ENCODE results near the gene NDUFB2. TPM values are rescaled to one million over a fixed set of nuclear protein-coding genes. Genes with fewer than 3 reads are reported as not detected.

The NDUFB2 gene
- total RNA-seq, 1 experiment from 2014 or later: 189 TPM

- no TSS peak for BruUV-seq (replicated peaks)
Observed at GRCh38 chr7:140714331-140715040, 18.0 kb downstream of the NDUFB2 start.

GRCh38 chr7:140719721-140720120, 23.2 kb downstream of the NDUFB2 start:
- no peaks in the 10 kb centered on the region for H3K9me3 Mint-ChIP-seq (ENCODE audit: unreplicated experiment)
- DNase-seq (ENCODE audit: unreplicated experiment): no peak
- intact Hi-C loops (cut with micrococcal nuclease): no loop called here
- no peak for TF ChIP-seq CTCF (IDR thresholded peaks at IDR 0.05; ENCODE audit: unreplicated experiment)
- H3K36me3 Mint-ChIP-seq (ENCODE audit: insufficient read depth, unreplicated experiment): peaks cover 19% of the 10 kb centered on the region
- no peak overlapping the region for H3K4me3 Mint-ChIP-seq (ENCODE audit: unreplicated experiment)
- ChIA-PET CTCF (no interaction called here), POLR2A (no interaction called here)
- no peaks in the 10 kb centered on the region for H3K4me1 Mint-ChIP-seq (ENCODE audit: insufficient read depth, unreplicated experiment)
- no peak overlapping the region for H3K27ac Mint-ChIP-seq (ENCODE audit: low read depth, unreplicated experiment)
- no peaks in the 10 kb centered on the region for H3K27me3 Mint-ChIP-seq (ENCODE audit: insufficient read depth, unreplicated experiment)
- no TSS peak for BruUV-seq (replicated peaks)

More at GRCh38 chr7:140714331-140715040, 18.0 kb downstream of the NDUFB2 start:
- peaks cover 5% of the 10 kb centered on the region for H3K36me3 Mint-ChIP-seq (ENCODE audit: insufficient read depth, unreplicated experiment)
- no peak for TF ChIP-seq CTCF (IDR thresholded peaks at IDR 0.05; ENCODE audit: unreplicated experiment)
- no peak overlapping the region for H3K4me3 Mint-ChIP-seq (ENCODE audit: unreplicated experiment)
- no peak for DNase-seq (ENCODE audit: unreplicated experiment)
- no peak overlapping the region for H3K27ac Mint-ChIP-seq (ENCODE audit: low read depth, unreplicated experiment)
- POLR2A ChIA-PET: no interaction called here
- no peaks in the 10 kb centered on the region for H3K27me3 Mint-ChIP-seq (ENCODE audit: insufficient read depth, unreplicated experiment)
- intact Hi-C loops (cut with micrococcal nuclease): no loop called here
- H3K4me1 Mint-ChIP-seq (ENCODE audit: insufficient read depth, unreplicated experiment): no peaks in the 10 kb centered on the region
- no peaks in the 10 kb centered on the region for H3K9me3 Mint-ChIP-seq (ENCODE audit: unreplicated experiment)
- CTCF ChIA-PET: interaction anchor here (1.6 to 2.1 kb wide), 2 partner anchors 10 to 297 kb away, joined by 4 to 5 read pairs; no protein-coding TSS in a partner anchor

GRCh38 chr7:140722254-140722653, 25.7 kb downstream of the NDUFB2 start:
- no TSS peak for BruUV-seq (replicated peaks)
- DNase-seq (ENCODE audit: unreplicated experiment): no peak
- Mint-ChIP-seq H3K9me3 (ENCODE audit: unreplicated experiment) (no peaks in the 10 kb centered on the region), H3K4me1 (ENCODE audit: insufficient read depth, unreplicated experiment) (no peaks in the 10 kb centered on the region), H3K27me3 (ENCODE audit: insufficient read depth, unreplicated experiment) (no peaks in the 10 kb centered on the region), H3K4me3 (ENCODE audit: unreplicated experiment) (no peak overlapping the region), H3K27ac (ENCODE audit: low read depth, unreplicated experiment) (no peak overlapping the region), H3K36me3 (ENCODE audit: insufficient read depth, unreplicated experiment) (peaks cover 26% of the 10 kb centered on the region)
- TF ChIP-seq CTCF (IDR thresholded peaks at IDR 0.05; ENCODE audit: unreplicated experiment): no peak
- ChIA-PET POLR2A (interaction anchor here (1.2 kb wide), 1 partner anchor 11 kb away, joined by 3 read pairs; no protein-coding TSS in a partner anchor), CTCF (interaction anchor here (0.6 to 1.1 kb wide), 3 partner anchors 10 to 1121 kb away, joined by 3 to 4 read pairs (median 3); no protein-coding TSS in a partner anchor)
- intact Hi-C loops (cut with micrococcal nuclease): no loop called here

GRCh38 chr7:140723006-140723405, 26.5 kb downstream of the NDUFB2 start:
- BruUV-seq (replicated peaks): no TSS peak
- ChIA-PET POLR2A (interaction anchor here (0.8 to 1.2 kb wide), 2 partner anchors 10 to 22 kb away, joined by 3 read pairs; no protein-coding TSS in a partner anchor), CTCF (interaction anchor here (0.5 to 1.1 kb wide), 2 partner anchors 27 to 313 kb away, joined by 3 to 4 read pairs; no protein-coding TSS in a partner anchor)
- intact Hi-C loops (cut with micrococcal nuclease): no loop called here
- no peak for DNase-seq (ENCODE audit: unreplicated experiment)
- Mint-ChIP-seq H3K4me1 (ENCODE audit: insufficient read depth, unreplicated experiment) (no peaks in the 10 kb centered on the region), H3K36me3 (ENCODE audit: insufficient read depth, unreplicated experiment) (peaks cover 26% of the 10 kb centered on the region), H3K27ac (ENCODE audit: low read depth, unreplicated experiment) (no peak overlapping the region), H3K9me3 (ENCODE audit: unreplicated experiment) (no peaks in the 10 kb centered on the region), H3K4me3 (ENCODE audit: unreplicated experiment) (no peak overlapping the region), H3K27me3 (ENCODE audit: insufficient read depth, unreplicated experiment) (no peaks in the 10 kb centered on the region)
- no peak for TF ChIP-seq CTCF (IDR thresholded peaks at IDR 0.05; ENCODE audit: unreplicated experiment)
